Smooth muscle cell (in vitro differentiated cells): ENCODE results near the gene WDR76. TPM values are rescaled to one million over a fixed set of nuclear protein-coding genes. Genes with fewer than 3 reads are reported as not detected.
"Not testable (repeated sequence)": the region's sequence is repeated elsewhere in the genome, so short reads cannot be mapped to it uniquely, and the experiment has no call there.

Experiments used
- DNase-seq: peaks from one replicate; lab custom pipeline; 2025; ENCODE audit not compliant: unreplicated experiment; lab: John Stamatoyannopoulos, UW
- H2AFZ ChIP-seq: fragments of 200-600 bp; sonication (generic); 2 replicates; pipeline ENCODE4 v1.6.0; 2016; ENCODE audit warnings: antibody characterized with exemption, low read depth, mild to moderate bottlenecking
- H3F3A ChIP-seq: fragments of 200-600 bp; sonication (generic); 2 replicates; pipeline ENCODE4 v1.6.0; 2017; ENCODE audit warnings: antibody characterized with exemption, low read depth
- H3K27ac ChIP-seq: fragments of 200-600 bp; sonication (generic); 2 replicates; pipeline ENCODE4 v1.5.1; 2016; ENCODE audit warnings: low read depth, mild to moderate bottlenecking
- H3K27me3 ChIP-seq: fragments of 200-600 bp; sonication (generic); 2 replicates; pipeline ENCODE4 v1.6.1; 2016; ENCODE audit warnings: low read depth, mild to moderate bottlenecking
- H3K36me3 ChIP-seq: fragments of 200-600 bp; sonication (generic); 2 replicates; pipeline ENCODE4 v1.5.1; 2016; ENCODE audit warnings: low read depth
- H3K4me1 ChIP-seq: fragments of 200-600 bp; sonication (generic); 2 replicates; pipeline ENCODE4 v1.5.1; 2016; ENCODE audit warnings: low read depth
- H3K4me2 ChIP-seq: fragments of 200-600 bp; sonication (generic); 2 replicates; pipeline ENCODE4 v1.6.0; 2016; ENCODE audit warnings: mild to moderate bottlenecking
- H3K4me3 ChIP-seq: fragments of 200-600 bp; sonication (generic); 2 replicates; pipeline ENCODE4 v1.5.1; 2016; ENCODE audit warnings: mild to moderate bottlenecking
- H3K79me2 ChIP-seq: fragments of 200-600 bp; sonication (generic); 2 replicates; pipeline ENCODE4 v1.6.0; 2016; ENCODE audit warnings: low read depth, mild to moderate bottlenecking
- H3K9ac ChIP-seq: fragments of 200-600 bp; sonication (generic); 2 replicates; pipeline ENCODE4 v1.6.0; 2016; ENCODE audit warnings: low read depth
- H3K9me3 ChIP-seq: fragments of 200-600 bp; sonication (generic); replicated peaks from 2 replicates; pipeline ENCODE4 v1.5.1; 2016; ENCODE audit warnings: low read depth
- H4K20me1 ChIP-seq: fragments of 200-600 bp; sonication (generic); 2 replicates; pipeline ENCODE4 v1.6.0; 2016; ENCODE audit warnings: low read depth
- CTCF ChIP-seq: fragments of 200-600 bp; sonication (generic); IDR thresholded peaks from 2 replicates; pipeline ENCODE4 v1.5.1; 2017; ENCODE audit warnings: borderline replicate concordance, mild to moderate bottlenecking, antibody characterized with exemption; ENCODE audit not compliant: insufficient read depth, poor library complexity, severe bottlenecking
- WGBS: methylation state at CpG from one replicate; pipeline ENCODE4 v1.1.7; 2016; ENCODE audit warnings: low lambda C conversion rate; 5-methylcytosine and 5-hydroxymethylcytosine counted together
- polyA plus RNA-seq: library from polyadenylated mRNA; unstranded; fragments of >200 nt; fragmentation: Nextera tagmentation; extraction: Ambion mirVana; gene quantifications from 2 replicates; pipeline ENCODE4 v1.2.1, GENCODE V29; 2016
- total RNA-seq: library from RNA; depleted of rRNA; stranded (reverse); fragments of >200 nt; gene quantifications from 2 replicates; pipeline ENCODE4 v1.2.3, GENCODE V29; 2014

Gene WDR76
- total and polyA plus RNA-seq, 2 experiments from 2014 or later: 3.4 to 9.8 TPM

- WGBS: 89% methylated on average over 4 of the region's 4 CpGs
- TF ChIP-seq CTCF: no peak
- H3K36me3 ChIP-seq: no peaks in the 10 kb centered on the region
- DNase-seq: no peak
- H3K9me3 ChIP-seq: no peaks in the 10 kb centered on the region
- no peak overlapping the region for H2AFZ ChIP-seq
- H4K20me1 ChIP-seq: no peaks in the 10 kb centered on the region
- H3K27me3 ChIP-seq: no peaks in the 10 kb centered on the region
- no peak overlapping the region for H3K9ac ChIP-seq
- H3K4me1 ChIP-seq: no peaks in the 10 kb centered on the region
- no peak overlapping the region for H3K4me3 ChIP-seq
- no peaks in the 10 kb centered on the region for H3K79me2 ChIP-seq
- H3K4me2 ChIP-seq: no peak overlapping the region
- no peak overlapping the region for H3K27ac ChIP-seq
- no peaks in the 10 kb centered on the region for H3F3A ChIP-seq
Observed at GRCh38 chr15:43859546-43859945, 32.7 kb downstream of the WDR76 start.

DNA sequence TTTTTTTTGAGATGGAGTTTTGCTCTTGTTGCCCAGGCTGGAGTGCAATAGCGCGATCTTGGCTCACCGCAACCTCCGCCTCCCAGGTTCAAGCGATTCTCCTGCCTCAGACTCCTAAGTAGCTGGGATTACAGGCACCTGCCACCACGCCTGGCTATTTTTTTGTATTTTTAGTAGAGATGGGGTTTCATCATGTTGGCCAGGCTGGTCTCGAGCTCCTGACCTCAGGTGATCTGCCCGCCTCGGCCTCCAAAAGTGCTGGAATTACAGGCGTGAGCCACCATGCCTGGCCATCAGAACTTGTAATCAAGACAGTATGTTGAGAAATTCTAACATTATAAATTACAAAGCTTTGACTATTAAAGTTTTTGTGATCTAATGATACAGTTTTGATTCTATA, 39.8 kb downstream of the WDR76 start:
- DNase-seq, H3K4me1 ChIP-seq, H3K9me3 ChIP-seq, H3K36me3 ChIP-seq, H2AFZ ChIP-seq, H4K20me1 ChIP-seq, H3K4me2 ChIP-seq, H3K79me2 ChIP-seq, H3K27me3 ChIP-seq, H3F3A ChIP-seq, H3K27ac ChIP-seq, H3K4me3 ChIP-seq, H3K9ac ChIP-seq: not testable (repeated sequence)
- 96% methylated on average over 10 of the region's 10 CpGs for WGBS

DNA sequence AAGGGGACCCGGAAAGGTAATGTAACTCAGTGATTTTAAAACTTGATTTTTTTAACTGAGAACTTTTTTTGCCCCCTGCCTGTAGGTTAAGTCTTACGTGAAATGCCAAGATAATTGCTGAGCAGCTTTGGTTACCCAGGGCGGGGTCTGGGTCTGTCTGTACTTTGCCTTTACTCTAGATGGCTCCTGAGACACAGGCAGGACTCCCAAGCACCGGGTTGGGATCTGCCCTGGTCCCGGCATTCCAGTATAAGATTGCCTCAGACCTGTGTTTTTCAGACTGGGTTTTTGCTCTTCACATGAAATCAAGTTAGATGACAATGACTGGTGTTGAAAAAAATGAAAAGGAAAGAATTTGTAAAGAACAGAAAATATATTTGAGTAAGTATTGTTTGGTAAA, 40.3 kb downstream of the WDR76 start:
- Histone ChIP-seq H3K27ac (no peak overlapping the region), H4K20me1 (no peaks in the 10 kb centered on the region), H3K27me3 (no peaks in the 10 kb centered on the region), H3F3A (no peaks in the 10 kb centered on the region), H3K4me1 (no peaks in the 10 kb centered on the region), H3K79me2 (no peaks in the 10 kb centered on the region), H3K9me3 (no peaks in the 10 kb centered on the region), H2AFZ (no peak overlapping the region), H3K4me3 (no peak overlapping the region), H3K36me3 (no peaks in the 10 kb centered on the region), H3K9ac (no peak overlapping the region), H3K4me2 (no peak overlapping the region)
- DNase-seq: no peak
- WGBS: 93% methylated on average over 5 of the region's 5 CpGs
- no peak for TF ChIP-seq CTCF

DNA sequence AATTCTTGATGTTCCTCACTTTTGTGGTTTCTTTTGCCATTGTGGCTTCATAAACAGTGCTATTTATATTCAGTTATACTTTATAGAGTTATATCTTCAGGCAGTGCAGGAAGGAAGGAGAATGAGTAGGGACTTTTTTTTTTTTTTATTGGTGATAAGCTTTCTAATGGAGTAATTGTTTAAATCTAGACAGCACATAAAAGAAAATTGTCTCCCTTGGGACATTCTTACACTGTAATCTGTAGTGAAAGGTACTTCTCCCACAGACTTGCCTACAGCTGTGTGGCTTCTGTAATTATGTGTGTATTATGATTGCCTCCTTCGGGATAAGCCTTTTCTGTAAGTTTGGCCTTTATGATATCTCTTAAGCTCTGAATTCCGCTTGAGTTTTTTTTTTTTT, 41.6 kb downstream of the WDR76 start:
- Histone ChIP-seq H3K4me3 (no peak overlapping the region), H3K9me3 (no peaks in the 10 kb centered on the region), H2AFZ (no peak overlapping the region), H3K27me3 (no peaks in the 10 kb centered on the region), H3K4me1 (no peaks in the 10 kb centered on the region), H3K27ac (no peak overlapping the region), H3K79me2 (no peaks in the 10 kb centered on the region), H3K9ac (no peak overlapping the region), H3K4me2 (no peak overlapping the region), H3F3A (no peaks in the 10 kb centered on the region), H3K36me3 (no peaks in the 10 kb centered on the region), H4K20me1 (no peaks in the 10 kb centered on the region)
- DNase-seq: no peak
- WGBS: 67% methylated on average over 2 of the region's 2 CpGs
- no peak for TF ChIP-seq CTCF
